WTC11 (cell line): Measurements from ENCODE around the gene ELMO1. TPM values are rescaled to one million over a fixed set of nuclear protein-coding genes. Genes with fewer than 3 reads are reported as not detected.

Experiments used
- ATAC-seq: fragments of 200-7000 bp; cut with Tn5 transposase; 2 replicates; pipeline ENCODE4 v1.10.0; 2021; ENCODE audit warnings: mild to moderate bottlenecking, moderate library complexity
- CTCF ChIA-PET: fragments of 300-600 bp; sonication (Branson Sonifier 250); formaldehyde crosslinking; loops from one replicate; lab custom pipeline; 2021; ENCODE audit warnings: antibody characterized with exemption; lab: Charles Lee
- POLR2A ChIA-PET: fragments of 350-600 bp; sonication (Branson Sonifier 250); formaldehyde crosslinking; loops from one replicate; lab custom pipeline; 2021; ENCODE audit warnings: antibody characterized with exemption; lab: Charles Lee
- DNase-seq: peaks from one replicate; pipeline ENCODE4 v3.0.0; 2021; ENCODE audit warnings: low spot score
- H3K27ac Mint-ChIP-seq: 2 replicates; pipeline ENCODE4 v1.8.0; 2021; ENCODE audit warnings: mixed read lengths
- H3K27me3 Mint-ChIP-seq: 2 replicates; pipeline ENCODE4 v1.8.0; 2021; ENCODE audit warnings: low read depth, mild to moderate bottlenecking, moderate library complexity, mixed read lengths
- H3K36me3 Mint-ChIP-seq: 2 replicates; pipeline ENCODE4 v1.8.0; 2021; ENCODE audit warnings: mixed read lengths
- H3K4me1 Mint-ChIP-seq: 2 replicates; pipeline ENCODE4 v1.8.0; 2022; ENCODE audit warnings: mixed read lengths
- H3K4me3 Mint-ChIP-seq: 2 replicates; pipeline ENCODE4 v1.8.0; 2021; ENCODE audit warnings: mild to moderate bottlenecking, moderate library complexity, mixed read lengths
- H3K9me3 Mint-ChIP-seq: 2 replicates; pipeline ENCODE4 v1.8.0; 2021; ENCODE audit warnings: mixed read lengths
- ATF1 ChIP-seq: sonication (generic); formaldehyde crosslinking; IDR thresholded peaks from 2 replicates; pipeline ENCODE4 v1.8.1; 2023; ENCODE audit warnings: mild to moderate bottlenecking, moderate library complexity, missing genetic modification reagents
- ATF2 ChIP-seq: sonication (generic); formaldehyde crosslinking; IDR thresholded peaks from 2 replicates; pipeline ENCODE4 v1.8.1; 2022; ENCODE audit warnings: low read depth, missing genetic modification reagents, borderline replicate concordance
- CBFB ChIP-seq: sonication (generic); formaldehyde crosslinking; IDR thresholded peaks from 2 replicates; pipeline ENCODE4 v1.8.1; 2022; ENCODE audit warnings: mild to moderate bottlenecking, low read depth, missing genetic modification reagents
- CREB1 ChIP-seq: sonication (generic); formaldehyde crosslinking; IDR thresholded peaks from 2 replicates; pipeline ENCODE4 v1.8.0; 2023; ENCODE audit warnings: mild to moderate bottlenecking, missing genetic modification reagents
- CREM ChIP-seq: sonication (generic); formaldehyde crosslinking; IDR thresholded peaks from 2 replicates; pipeline ENCODE4 v1.8.1; 2022; ENCODE audit warnings: mild to moderate bottlenecking, missing genetic modification reagents, moderate library complexity
- ERG ChIP-seq: fragments of 250-450 bp; sonication (Bioruptor Pico); IDR thresholded peaks from 2 replicates; pipeline ENCODE4 v1.8.0; 2021; ENCODE audit warnings: mild to moderate bottlenecking
- FOXK1 ChIP-seq: sonication (generic); formaldehyde crosslinking; IDR thresholded peaks from 2 replicates; pipeline ENCODE4 v1.8.0; 2022; ENCODE audit warnings: mild to moderate bottlenecking, moderate library complexity, missing genetic modification reagents
- JAZF1 ChIP-seq: fragments of 250-450 bp; sonication (Bioruptor Pico); IDR thresholded peaks from 2 replicates; pipeline ENCODE4 v1.9.0; 2021; ENCODE audit warnings: moderate library complexity, mild to moderate bottlenecking, inconsistent platforms
- MAX ChIP-seq: sonication (generic); formaldehyde crosslinking; IDR thresholded peaks from 2 replicates; pipeline ENCODE4 v1.8.0; 2022; ENCODE audit warnings: mild to moderate bottlenecking, missing genetic modification reagents
- NFATC4 ChIP-seq: fragments of 250-450 bp; sonication (Bioruptor Pico); IDR thresholded peaks from 2 replicates; pipeline ENCODE4 v1.9.0; 2021; ENCODE audit warnings: mild to moderate bottlenecking
- NR1H2 ChIP-seq: sonication (generic); formaldehyde crosslinking; IDR thresholded peaks from 2 replicates; pipeline ENCODE4 v1.9.0; 2021; ENCODE audit warnings: mild to moderate bottlenecking, moderate library complexity, missing genetic modification reagents
- OVOL2 ChIP-seq: fragments of 250-450 bp; sonication (Bioruptor Pico); IDR thresholded peaks from 2 replicates; pipeline ENCODE4 v1.9.0; 2021; ENCODE audit warnings: mild to moderate bottlenecking, borderline replicate concordance
- SMAD3 ChIP-seq: sonication (generic); formaldehyde crosslinking; IDR thresholded peaks from 2 replicates; pipeline ENCODE4 v1.8.0; 2022; ENCODE audit warnings: missing genetic modification reagents, mild to moderate bottlenecking, borderline replicate concordance
- SMAD4 ChIP-seq: sonication (generic); formaldehyde crosslinking; IDR thresholded peaks from 2 replicates; pipeline ENCODE4 v1.8.0; 2022; ENCODE audit warnings: mild to moderate bottlenecking, missing genetic modification reagents
- ZBTB21 ChIP-seq: sonication (generic); formaldehyde crosslinking; IDR thresholded peaks from 2 replicates; pipeline ENCODE4 v1.8.1; 2023; ENCODE audit warnings: mild to moderate bottlenecking, missing genetic modification reagents, borderline replicate concordance
- ZNF232 ChIP-seq: sonication (generic); formaldehyde crosslinking; IDR thresholded peaks from 2 replicates; pipeline ENCODE4 v1.8.0; 2022; ENCODE audit warnings: mild to moderate bottlenecking, missing genetic modification reagents
- ZNF416 ChIP-seq: fragments of 250-450 bp; sonication (Bioruptor Pico); IDR thresholded peaks from 2 replicates; pipeline ENCODE4 v1.9.0; 2021; ENCODE audit warnings: mild to moderate bottlenecking, inconsistent platforms
- total RNA-seq: library from RNA; stranded (reverse); gene quantifications from 3 replicates; pipeline ENCODE4 v1.2.3, GENCODE V29; 2021
- TF ChIP-seq, protein P1 (sequence below): sonication (generic); formaldehyde crosslinking; IDR thresholded peaks from 2 replicates; pipeline ENCODE4 v1.8.1; 2023; ENCODE audit warnings: mild to moderate bottlenecking, missing genetic modification reagents, moderate library complexity
- TF ChIP-seq, protein P2 (sequence below): sonication (generic); formaldehyde crosslinking; IDR thresholded peaks from 2 replicates; pipeline ENCODE4 v1.8.0; 2022; ENCODE audit warnings: missing genetic modification reagents

The ELMO1 gene
- total RNA-seq, 1 experiment from 2014 or later = 19.4 TPM

GRCh38 chr7:36884910-36885309, 563.8 kb downstream of the ELMO1 start (continued):
- TF ChIP-seq ATF2 (CRISPR knock-in tag) (no peak), NFATC4 (CRISPR knock-in tag) (no peak)

DNA sequence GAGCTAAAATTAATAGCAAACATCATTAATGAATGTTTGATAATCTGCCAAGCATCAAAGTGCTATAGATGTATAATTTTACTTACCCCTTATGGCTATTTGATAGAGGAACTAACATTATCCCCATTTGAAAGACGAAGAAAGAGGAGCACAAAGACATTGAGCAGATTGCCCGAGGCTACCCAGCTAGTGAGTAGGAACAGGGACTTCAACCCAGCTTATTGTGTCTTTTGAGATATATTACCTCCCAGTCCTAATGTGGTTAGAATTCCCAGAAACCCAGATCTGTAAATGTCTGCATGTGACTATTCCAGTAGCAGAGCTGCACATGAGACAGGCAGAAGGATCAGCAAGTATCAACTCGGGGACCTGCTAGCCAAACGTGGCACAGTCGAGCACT, 564.3 kb downstream of the ELMO1 start:
- no peak overlapping the region for H3K4me3 Mint-ChIP-seq
- TF ChIP-seq, protein P1, sequence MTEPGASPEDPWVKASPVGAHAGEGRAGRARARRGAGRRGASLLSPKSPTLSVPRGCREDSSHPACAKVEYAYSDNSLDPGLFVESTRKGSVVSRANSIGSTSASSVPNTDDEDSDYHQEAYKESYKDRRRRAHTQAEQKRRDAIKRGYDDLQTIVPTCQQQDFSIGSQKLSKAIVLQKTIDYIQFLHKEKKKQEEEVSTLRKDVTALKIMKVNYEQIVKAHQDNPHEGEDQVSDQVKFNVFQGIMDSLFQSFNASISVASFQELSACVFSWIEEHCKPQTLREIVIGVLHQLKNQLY (CRISPR knock-in tag) = no peak
- H3K36me3 Mint-ChIP-seq = no peaks in the 10 kb centered on the region
- no peaks in the 10 kb centered on the region for H3K9me3 Mint-ChIP-seq
- ATAC-seq (no peak), DNase-seq (no peak)
- ChIA-PET POLR2A (no interaction called here), CTCF (no interaction called here)
- no peak overlapping the region for H3K27ac Mint-ChIP-seq
- no peaks in the 10 kb centered on the region for H3K4me1 Mint-ChIP-seq
- H3K27me3 Mint-ChIP-seq = no peaks in the 10 kb centered on the region

DNA sequence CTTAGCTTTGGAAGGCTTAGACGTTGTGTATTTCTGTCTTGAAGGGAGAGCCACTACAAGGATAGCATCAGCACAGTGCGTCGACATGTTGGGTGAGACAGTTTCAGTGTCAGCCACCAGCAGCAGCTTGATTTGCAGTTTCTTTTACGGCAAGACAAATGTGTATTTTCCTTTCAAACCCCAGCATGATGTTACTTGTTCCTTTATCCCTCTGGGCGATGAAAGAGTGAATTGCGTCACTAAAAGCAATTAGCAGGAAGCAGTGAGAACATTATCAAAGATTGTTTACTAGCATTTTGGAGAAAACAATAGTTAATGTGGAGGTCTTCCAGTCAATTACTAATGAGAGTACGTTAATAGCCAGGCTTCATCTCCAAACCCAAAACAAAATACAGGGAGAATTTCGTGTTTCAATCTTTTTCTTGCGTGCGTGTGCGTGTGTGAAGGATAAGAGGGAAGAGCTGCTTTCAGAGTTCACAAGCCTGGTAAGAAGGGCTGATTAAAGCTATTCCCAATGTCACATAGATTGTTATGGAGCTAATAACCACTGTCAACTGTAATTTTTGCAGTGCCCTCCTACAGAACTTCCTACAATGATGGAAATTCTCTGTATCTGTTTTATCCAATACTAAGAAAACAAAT, 567.3 kb downstream of the ELMO1 start:
- H3K4me3 Mint-ChIP-seq = no peak overlapping the region
- POLR2A ChIA-PET = no interaction called here
- no peaks in the 10 kb centered on the region for H3K27me3 Mint-ChIP-seq
- no peaks in the 10 kb centered on the region for H3K36me3 Mint-ChIP-seq
- ATAC-seq (no peak), DNase-seq (no peak)
- H3K4me1 Mint-ChIP-seq = peaks cover 6% of the 10 kb centered on the region
- H3K9me3 Mint-ChIP-seq = no peaks in the 10 kb centered on the region
- no peak overlapping the region for H3K27ac Mint-ChIP-seq
- TF ChIP-seq NR1H2 (CRISPR knock-in tag) = no peak
- no peak for TF ChIP-seq CREM (CRISPR knock-in tag)
- TF ChIP-seq JAZF1 = no peak
- TF ChIP-seq ZBTB21 (CRISPR knock-in tag) = no peak
- no peak for TF ChIP-seq ATF1 (CRISPR knock-in tag)
- TF ChIP-seq, protein P2, sequence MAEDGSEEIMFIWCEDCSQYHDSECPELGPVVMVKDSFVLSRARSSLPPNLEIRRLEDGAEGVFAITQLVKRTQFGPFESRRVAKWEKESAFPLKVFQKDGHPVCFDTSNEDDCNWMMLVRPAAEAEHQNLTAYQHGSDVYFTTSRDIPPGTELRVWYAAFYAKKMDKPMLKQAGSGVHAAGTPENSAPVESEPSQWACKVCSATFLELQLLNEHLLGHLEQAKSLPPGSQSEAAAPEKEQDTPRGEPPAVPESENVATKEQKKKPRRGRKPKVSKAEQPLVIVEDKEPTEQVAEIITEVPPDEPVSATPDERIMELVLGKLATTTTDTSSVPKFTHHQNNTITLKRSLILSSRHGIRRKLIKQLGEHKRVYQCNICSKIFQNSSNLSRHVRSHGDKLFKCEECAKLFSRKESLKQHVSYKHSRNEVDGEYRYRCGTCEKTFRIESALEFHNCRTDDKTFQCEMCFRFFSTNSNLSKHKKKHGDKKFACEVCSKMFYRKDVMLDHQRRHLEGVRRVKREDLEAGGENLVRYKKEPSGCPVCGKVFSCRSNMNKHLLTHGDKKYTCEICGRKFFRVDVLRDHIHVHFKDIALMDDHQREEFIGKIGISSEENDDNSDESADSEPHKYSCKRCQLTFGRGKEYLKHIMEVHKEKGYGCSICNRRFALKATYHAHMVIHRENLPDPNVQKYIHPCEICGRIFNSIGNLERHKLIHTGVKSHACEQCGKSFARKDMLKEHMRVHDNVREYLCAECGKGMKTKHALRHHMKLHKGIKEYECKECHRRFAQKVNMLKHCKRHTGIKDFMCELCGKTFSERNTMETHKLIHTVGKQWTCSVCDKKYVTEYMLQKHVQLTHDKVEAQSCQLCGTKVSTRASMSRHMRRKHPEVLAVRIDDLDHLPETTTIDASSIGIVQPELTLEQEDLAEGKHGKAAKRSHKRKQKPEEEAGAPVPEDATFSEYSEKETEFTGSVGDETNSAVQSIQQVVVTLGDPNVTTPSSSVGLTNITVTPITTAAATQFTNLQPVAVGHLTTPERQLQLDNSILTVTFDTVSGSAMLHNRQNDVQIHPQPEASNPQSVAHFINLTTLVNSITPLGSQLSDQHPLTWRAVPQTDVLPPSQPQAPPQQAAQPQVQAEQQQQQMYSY (CRISPR knock-in tag) = no peak
- no peak for TF ChIP-seq FOXK1 (CRISPR knock-in tag)
- TF ChIP-seq SMAD4 (CRISPR knock-in tag) = no peak
- no peak for TF ChIP-seq OVOL2
- TF ChIP-seq ZNF232 (CRISPR knock-in tag) = no peak
- no peak for TF ChIP-seq ERG (CRISPR knock-in tag)
- TF ChIP-seq CREB1 (CRISPR knock-in tag) = no peak
- no peak for TF ChIP-seq CBFB (CRISPR knock-in tag)
- TF ChIP-seq ZNF416 = no peak
- TF ChIP-seq SMAD3 (CRISPR knock-in tag) = no peak
- TF ChIP-seq MAX (CRISPR knock-in tag) = no peak
- TF ChIP-seq, all 79 proteins: peak for 0
- CTCF ChIA-PET = interaction anchor here (1.1 kb wide), 1 partner anchor 301 kb away, joined by 3 read pairs; no protein-coding TSS in a partner anchor
